ENCODE results near the gene ATP5F1E. TPM values are rescaled to one million over a fixed set of nuclear protein-coding genes. Genes with fewer than 3 reads are reported as not detected.

The ATP5F1E gene
- total RNA-seq, 1 donor from 2014 or later = 86.1 TPM

DNA sequence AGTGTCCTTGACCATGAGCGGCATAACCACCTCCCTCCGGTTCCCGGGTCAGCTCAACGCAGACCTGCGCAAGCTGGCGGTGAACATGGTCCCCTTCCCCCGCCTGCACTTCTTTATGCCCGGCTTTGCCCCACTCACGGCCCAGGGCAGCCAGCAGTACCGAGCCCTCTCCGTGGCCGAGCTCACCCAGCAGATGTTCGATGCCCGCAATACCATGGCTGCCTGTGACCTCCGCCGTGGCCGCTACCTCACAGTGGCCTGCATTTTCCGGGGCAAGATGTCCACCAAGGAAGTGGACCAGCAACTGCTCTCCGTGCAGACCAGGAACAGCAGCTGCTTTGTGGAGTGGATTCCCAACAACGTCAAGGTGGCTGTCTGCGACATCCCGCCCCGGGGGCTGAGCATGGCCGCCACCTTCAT lies 8.0 kb downstream of the ATP5F1E start:
- Mint-ChIP-seq H3K27me3 (no peaks in the 10 kb centered on the region), H3K36me3 (ENCODE audit: low read depth) (peaks cover 75% of the 10 kb centered on the region), H3K27ac (no peak overlapping the region), H3K9me3 (no peaks in the 10 kb centered on the region), H3K4me3 (no peak overlapping the region), H3K4me1 (peaks cover 27% of the 10 kb centered on the region)
- ChIA-PET CTCF (no interaction called here), POLR2A (interaction anchor here (1.7 to 3.6 kb wide), 2 partner anchors 8 to 15 kb away, joined by 7 to 13 read pairs; partner anchors contain the start of gene ATP5F1E)
- ATAC-seq (ENCODE audit: low read depth) = no peak
- TF ChIP-seq, protein P1, sequence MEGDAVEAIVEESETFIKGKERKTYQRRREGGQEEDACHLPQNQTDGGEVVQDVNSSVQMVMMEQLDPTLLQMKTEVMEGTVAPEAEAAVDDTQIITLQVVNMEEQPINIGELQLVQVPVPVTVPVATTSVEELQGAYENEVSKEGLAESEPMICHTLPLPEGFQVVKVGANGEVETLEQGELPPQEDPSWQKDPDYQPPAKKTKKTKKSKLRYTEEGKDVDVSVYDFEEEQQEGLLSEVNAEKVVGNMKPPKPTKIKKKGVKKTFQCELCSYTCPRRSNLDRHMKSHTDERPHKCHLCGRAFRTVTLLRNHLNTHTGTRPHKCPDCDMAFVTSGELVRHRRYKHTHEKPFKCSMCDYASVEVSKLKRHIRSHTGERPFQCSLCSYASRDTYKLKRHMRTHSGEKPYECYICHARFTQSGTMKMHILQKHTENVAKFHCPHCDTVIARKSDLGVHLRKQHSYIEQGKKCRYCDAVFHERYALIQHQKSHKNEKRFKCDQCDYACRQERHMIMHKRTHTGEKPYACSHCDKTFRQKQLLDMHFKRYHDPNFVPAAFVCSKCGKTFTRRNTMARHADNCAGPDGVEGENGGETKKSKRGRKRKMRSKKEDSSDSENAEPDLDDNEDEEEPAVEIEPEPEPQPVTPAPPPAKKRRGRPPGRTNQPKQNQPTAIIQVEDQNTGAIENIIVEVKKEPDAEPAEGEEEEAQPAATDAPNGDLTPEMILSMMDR (IDR thresholded peaks at IDR 0.05) = no peak
- DNase-seq = no peak
- intact Hi-C loops (cut with micrococcal nuclease) = no loop called here

GRCh38 chr20:59023616-59024015 lies 8.5 kb downstream of the ATP5F1E start:
- peaks cover 22% of the 10 kb centered on the region for H3K4me1 Mint-ChIP-seq
- no peak overlapping the region for H3K4me3 Mint-ChIP-seq
- ATAC-seq (ENCODE audit: low read depth) (no peak), DNase-seq (no peak)
- no peaks in the 10 kb centered on the region for H3K9me3 Mint-ChIP-seq
- TF ChIP-seq, protein P1 (IDR thresholded peaks at IDR 0.05) = no peak
- peaks cover 70% of the 10 kb centered on the region for H3K36me3 Mint-ChIP-seq (ENCODE audit: low read depth)
- intact Hi-C loops (cut with micrococcal nuclease) = no loop called here
- CTCF ChIA-PET = no interaction called here
- H3K27me3 Mint-ChIP-seq = no peaks in the 10 kb centered on the region
- no peak overlapping the region for H3K27ac Mint-ChIP-seq
- POLR2A ChIA-PET = interaction anchor here (1.7 to 3.6 kb wide), 2 partner anchors 9 to 15 kb away, joined by 7 to 13 read pairs; partner anchors contain the start of gene ATP5F1E

DNA sequence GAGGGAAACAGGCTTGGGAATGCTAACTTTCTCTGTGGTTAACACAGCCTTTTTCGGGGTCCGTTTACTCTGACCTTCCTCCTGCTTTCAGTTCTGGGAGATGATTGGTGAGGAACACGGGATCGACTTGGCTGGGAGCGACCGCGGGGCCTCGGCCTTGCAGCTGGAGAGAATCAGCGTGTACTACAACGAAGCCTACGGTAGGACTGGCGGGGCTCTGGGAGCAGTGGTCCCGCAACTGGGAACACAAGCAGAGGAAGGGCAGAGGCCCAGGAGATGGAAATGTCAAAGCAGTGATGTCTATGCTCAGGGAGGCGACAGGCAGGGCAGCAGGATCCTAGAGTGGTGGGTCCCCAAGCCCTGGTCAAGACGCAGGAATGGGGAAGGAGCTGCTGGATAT lies 9.4 kb downstream of the ATP5F1E start:
- no peak for DNase-seq
- Mint-ChIP-seq H3K27me3 (no peaks in the 10 kb centered on the region), H3K27ac (no peak overlapping the region), H3K9me3 (no peaks in the 10 kb centered on the region), H3K4me3 (no peak overlapping the region), H3K36me3 (ENCODE audit: low read depth) (peaks cover 61% of the 10 kb centered on the region), H3K4me1 (peaks cover 19% of the 10 kb centered on the region)
- no peak for ATAC-seq (ENCODE audit: low read depth)
- TF ChIP-seq, protein P1 (IDR thresholded peaks at IDR 0.05) = no peak
- POLR2A ChIA-PET = interaction anchor here (1.7 to 3.6 kb wide), 3 partner anchors 9 to 14 kb away, joined by 7 to 13 read pairs (median 9); partner anchors contain the start of gene ATP5F1E
- CTCF ChIA-PET = interaction anchor here (0.6 kb wide), 1 partner anchor 227 kb away, joined by 4 read pairs; no protein-coding TSS in a partner anchor
- intact Hi-C loops (cut with micrococcal nuclease) = no loop called here

- POLR2A ChIA-PET = interaction anchor here (0.5 to 2.2 kb wide), 2 partner anchors 11 to 153 kb away, joined by 6 to 9 read pairs; partner anchors contain the start of gene ATP5F1E
- no peaks in the 10 kb centered on the region for H3K27me3 Mint-ChIP-seq
- no peak overlapping the region for H3K4me3 Mint-ChIP-seq
- H3K9me3 Mint-ChIP-seq = no peaks in the 10 kb centered on the region
- H3K4me1 Mint-ChIP-seq = peaks cover 23% of the 10 kb centered on the region
- intact Hi-C loops (cut with micrococcal nuclease) = no loop called here
- TF ChIP-seq, protein P1 (IDR thresholded peaks at IDR 0.05) = no peak
- no peak for DNase-seq
- ATAC-seq (ENCODE audit: low read depth) = no peak
- H3K36me3 Mint-ChIP-seq (ENCODE audit: low read depth) = peaks cover 44% of the 10 kb centered on the region
- H3K27ac Mint-ChIP-seq = peak overlapping the region; percentile 46
- CTCF ChIA-PET = interaction anchor here (0.6 kb wide), 1 partner anchor 33 kb away, joined by 3 read pairs; no protein-coding TSS in a partner anchor
Observed at GRCh38 chr20:59020938-59021551, 11.1 kb downstream of the ATP5F1E start.

- no peak for ATAC-seq (ENCODE audit: low read depth)
- TF ChIP-seq, protein P1 (IDR thresholded peaks at IDR 0.05) = no peak
- Mint-ChIP-seq H3K4me1 (peaks cover 26% of the 10 kb centered on the region), H3K27me3 (no peaks in the 10 kb centered on the region), H3K27ac (no peak within 1 kb of the TSS), H3K9me3 (no peaks in the 10 kb centered on the region), H3K4me3 (no peak within 1 kb of the TSS), H3K36me3 (ENCODE audit: low read depth) (peaks cover 28% of the 10 kb centered on the region)
- ChIA-PET CTCF (no interaction called here), POLR2A (interaction anchor here (0.8 to 5.7 kb wide), 4 partner anchors 9 to 14 kb away, joined by 3 to 51 read pairs (median 12); partner anchors contain the start of gene ATP5F1E)
- no peak for DNase-seq
- intact Hi-C loops (cut with micrococcal nuclease) = no loop called here
Observed at GRCh38 chr20:59019217-59019616, 12.9 kb downstream of the ATP5F1E start, which contains the start of gene TUBB1. Gene TUBB1 (plus strand): TSS chr20:59019429. CDS start chr20:59019523, 94 bp downstream.
